ENCODE results near the gene LRAT. TPM values are rescaled to one million over a fixed set of nuclear protein-coding genes. Genes with fewer than 3 reads are reported as not detected.

The LRAT gene
- total and polyA plus RNA-seq, 2 of the 8 experiments (the other 6 are each of a cell fraction or from before 2014, with no cell fraction given), result 4.3 to 10.3 TPM

- TF ChIP-seq FOSL1 (IDR thresholded peaks at IDR 0.05; ENCODE audit: insufficient read depth, low read depth, low read length), result no peak
- TF ChIP-seq RAD21 (IDR thresholded peaks at IDR 0.05 in 1 of 2, conservative IDR thresholded peaks at IDR 0.05 in 1 of 2; ENCODE audit: low read depth in 2 of 2, low read length in 2 of 2), result no peak
Measured at GRCh38 chr4:154719087-154719486, 24.7 kb upstream of the LRAT start (continued).
